SU-DHL-6 (cell line): ENCODE measurements around the gene TCTA.

Experiments
- CTCF ChIP-seq: fragments of 200-600 bp; sonication (generic); IDR thresholded peaks from one replicate; pipeline ENCODE4 v1.5.1; 2017; ENCODE audit warnings: antibody characterized with exemption, mild to moderate bottlenecking, low read length, moderate library complexity; ENCODE audit not compliant: insufficient read depth, poor library complexity, severe bottlenecking
- EZH2phosphoT487 ChIP-seq: fragments of 200-600 bp; sonication (generic), shearing (Covaris generic); conservative IDR thresholded peaks from 2 replicates; pipeline ENCODE4 v1.6.1; 2018; ENCODE audit warnings: mild to moderate bottlenecking, antibody characterized with exemption, low read length, moderate library complexity, mixed read lengths

GRCh38 chr3:49424816-49425215 lies 12.6 kb downstream of the TCTA start:
- no peak for TF ChIP-seq CTCF
- no peak for TF ChIP-seq EZH2phosphoT487
